HEK293 (cell line): ENCODE measurements around the gene ABHD17A.
A peak's percentile ranks its signal among the peaks of the same experiment; 100 is the strongest.

Source experiments
- AEBP2 ChIP-seq: fragments of 450-650 bp; formaldehyde crosslinking; IDR thresholded peaks from 2 replicates; pipeline ENCODE4 v1.5.1; 2016; ENCODE audit warnings: missing biosample characterization, missing genetic modification characterization, borderline replicate concordance
- BCL11B ChIP-seq: fragments of 450-650 bp; formaldehyde crosslinking; IDR thresholded peaks from 2 replicates; pipeline ENCODE4 v1.5.1; 2016; ENCODE audit warnings: low read depth, missing biosample characterization, missing genetic modification characterization
- GLIS2 ChIP-seq: fragments of 450-650 bp; formaldehyde crosslinking; IDR thresholded peaks from 2 replicates; pipeline ENCODE4 v1.5.1; 2016; ENCODE audit warnings: missing biosample characterization, missing genetic modification characterization
- HIC1 ChIP-seq: fragments of 450-650 bp; formaldehyde crosslinking; IDR thresholded peaks from 2 replicates; pipeline ENCODE4 v1.5.1; 2016; ENCODE audit warnings: missing biosample characterization, missing genetic modification characterization
- KLF17 ChIP-seq: fragments of 450-650 bp; formaldehyde crosslinking; IDR thresholded peaks from 2 replicates; pipeline ENCODE4 v1.5.1; 2016; ENCODE audit warnings: missing biosample characterization, missing genetic modification characterization
- MEIS1 ChIP-seq: sonication (generic); formaldehyde crosslinking; IDR thresholded peaks from 2 replicates; pipeline ENCODE4 v1.8.1; 2022; ENCODE audit warnings: missing genetic modification reagents, mild to moderate bottlenecking, borderline replicate concordance
- PATZ1 ChIP-seq: fragments of 450-650 bp; formaldehyde crosslinking; IDR thresholded peaks from 2 replicates; pipeline ENCODE4 v1.5.1; 2016; ENCODE audit warnings: missing biosample characterization, missing genetic modification characterization
- REST ChIP-seq: fragments of 450-650 bp; formaldehyde crosslinking; IDR thresholded peaks from 2 replicates; pipeline ENCODE4 v1.5.1; 2016; ENCODE audit warnings: missing biosample characterization, missing genetic modification characterization
- TCF7L2 ChIP-seq: IDR thresholded peaks from 2 replicates; pipeline ENCODE4 v1.6.1; 2011; ENCODE audit warnings: low read depth, mild to moderate bottlenecking, inconsistent platforms, low read length, moderate library complexity, borderline replicate concordance
- ZNF174 ChIP-seq: fragments of 450-650 bp; formaldehyde crosslinking; IDR thresholded peaks from 2 replicates; pipeline ENCODE4 v1.5.0; 2017; ENCODE audit warnings: missing biosample characterization, mild to moderate bottlenecking, missing genetic modification characterization
- ZNF19 ChIP-seq: fragments of 450-650 bp; formaldehyde crosslinking; IDR thresholded peaks from 2 replicates; pipeline ENCODE4; 2016; ENCODE audit warnings: missing biosample characterization, missing genetic modification characterization, low read depth
- ZNF248 ChIP-seq: fragments of 450-650 bp; formaldehyde crosslinking; IDR thresholded peaks from 2 replicates; pipeline ENCODE4 v1.5.1; 2017; ENCODE audit warnings: missing biosample characterization, missing genetic modification characterization
- ZNF26 ChIP-seq: fragments of 450-650 bp; formaldehyde crosslinking; IDR thresholded peaks from 2 replicates; pipeline ENCODE4 v1.5.1; 2016; ENCODE audit warnings: missing biosample characterization, missing genetic modification characterization
- ZNF302 ChIP-seq: fragments of 450-650 bp; formaldehyde crosslinking; IDR thresholded peaks from 2 replicates; pipeline ENCODE4 v1.5.1; 2016; ENCODE audit warnings: missing biosample characterization, missing genetic modification characterization, low read depth
- ZNF513 ChIP-seq: fragments of 450-650 bp; IDR thresholded peaks from 2 replicates; pipeline ENCODE4 v1.5.1; 2018; ENCODE audit warnings: missing biosample characterization, missing genetic modification characterization
- ZNF530 ChIP-seq: fragments of 450-650 bp; formaldehyde crosslinking; IDR thresholded peaks from 2 replicates; pipeline ENCODE4 v1.5.1; 2016; ENCODE audit warnings: low read depth, missing biosample characterization, missing genetic modification characterization
- ZNF560 ChIP-seq: fragments of 450-650 bp; formaldehyde crosslinking; IDR thresholded peaks from 2 replicates; pipeline ENCODE4 v1.5.1; 2017; ENCODE audit warnings: missing biosample characterization, missing genetic modification characterization, borderline replicate concordance
- ZNF561 ChIP-seq: fragments of 450-650 bp; IDR thresholded peaks from 2 replicates; pipeline ENCODE4 v1.5.1; 2018; ENCODE audit warnings: missing biosample characterization, missing genetic modification characterization, borderline replicate concordance
- ZNF626 ChIP-seq: fragments of 450-650 bp; sonication (Bioruptor Pico); formaldehyde crosslinking; IDR thresholded peaks from 2 replicates; pipeline ENCODE4 v1.5.1; 2018; ENCODE audit warnings: missing biosample characterization, missing genetic modification characterization, inconsistent platforms
- ZNF777 ChIP-seq: fragments of 450-650 bp; formaldehyde crosslinking; IDR thresholded peaks from 2 replicates; pipeline ENCODE4 v1.5.1; 2017; ENCODE audit warnings: missing biosample characterization, missing genetic modification characterization, borderline replicate concordance
- ZNF792 ChIP-seq: fragments of 450-650 bp; formaldehyde crosslinking; IDR thresholded peaks from 2 replicates; pipeline ENCODE4 v1.5.1; 2016; ENCODE audit warnings: missing biosample characterization, missing genetic modification characterization
- ZNF837 ChIP-seq: fragments of 450-650 bp; formaldehyde crosslinking; IDR thresholded peaks from 2 replicates; pipeline ENCODE4 v1.5.1; 2016; ENCODE audit warnings: missing biosample characterization, missing genetic modification characterization

Gene ABHD17A

GRCh38 chr19:1847684-1848398 lies 37.5 kb downstream of the ABHD17A start (continued):
- TF ChIP-seq ZNF530 (tag by site-specific recombination) (no peak), AEBP2 (tag by site-specific recombination) (no peak), ZNF626 (tag by site-specific recombination) (no peak), GLIS2 (tag by site-specific recombination) (no peak), ZNF513 (tag by site-specific recombination) (no peak), ZNF777 (tag by site-specific recombination) (no peak), MEIS1 (no peak), ZNF792 (tag by site-specific recombination) (no peak), ZNF174 (no peak), PATZ1 (tag by site-specific recombination) (peak; percentile 14; the same call in 1 of the 2 replicates), ZNF19 (tag by site-specific recombination) (no peak), ZNF26 (tag by site-specific recombination) (no peak), HIC1 (tag by site-specific recombination) (no peak), REST (tag by site-specific recombination) (no peak), ZNF248 (no peak), BCL11B (tag by site-specific recombination) (no peak), ZNF302 (tag by site-specific recombination) (no peak), ZNF561 (no peak), ZNF837 (tag by site-specific recombination) (no peak), ZNF560 (no peak), KLF17 (no peak), TCF7L2 (no peak)
